Activated naive CD4-positive, alpha-beta T cell (primary cell): ENCODE results near the gene VWA8.
"Not testable (repeated sequence)": the region's sequence is repeated elsewhere in the genome, so short reads cannot be mapped to it uniquely, and the experiment has no call there.

Experiments used
- DNase-seq, 4 experiments: peaks; one replicate each; lab custom pipeline; 2025; lab: John Stamatoyannopoulos, UW

VWA8 gene

GRCh38 chr13:41802043-41802683 lies 158.7 kb downstream of the VWA8 start:
- no peak for DNase-seq

DNA sequence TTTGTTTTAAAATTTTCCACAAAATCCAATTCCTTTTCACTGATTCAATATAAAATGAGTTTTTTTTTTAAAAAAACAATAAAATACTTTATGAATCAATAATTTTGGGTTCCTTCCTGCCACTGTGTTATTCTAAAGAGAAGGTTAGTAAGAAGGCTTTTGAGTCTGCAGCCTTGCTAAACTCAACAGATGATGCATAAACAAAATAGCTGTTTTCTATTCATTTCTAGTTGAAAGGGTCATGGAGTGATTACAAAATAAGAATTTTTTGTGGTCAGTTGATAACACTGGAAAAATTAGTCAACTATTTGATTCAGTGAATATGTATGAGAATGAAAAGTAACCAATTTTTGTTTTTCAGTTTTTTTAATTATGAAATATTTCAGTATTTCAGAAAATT lies 169.9 kb downstream of the VWA8 start:
- no peak for DNase-seq

DNA sequence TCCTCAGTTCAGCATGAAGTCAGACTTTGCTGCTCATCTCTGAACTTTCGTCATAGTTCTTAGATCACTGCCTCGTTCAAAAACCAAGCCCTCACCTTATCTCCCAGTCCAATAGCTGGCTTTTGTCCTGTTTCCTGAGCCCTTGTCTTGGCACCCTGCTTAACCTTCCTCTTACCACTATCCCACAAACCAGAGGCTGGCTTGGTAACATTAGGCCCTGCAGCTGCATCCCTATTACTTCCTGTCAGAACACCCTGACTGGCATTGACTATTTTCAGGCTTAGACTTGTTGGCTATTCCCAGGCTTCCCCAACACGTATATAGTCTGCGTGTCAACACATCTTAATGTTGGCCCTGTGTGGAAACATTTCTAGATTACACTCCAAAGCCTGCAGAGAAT lies 172.4 kb downstream of the VWA8 start:
- DNase-seq, result no peak

- DNase-seq, result no peak
Observed at GRCh38 chr13:41785402-41786172, 175.3 kb downstream of the VWA8 start.

GRCh38 chr13:41782086-41782485 lies 178.8 kb downstream of the VWA8 start:
- no peak for DNase-seq

DNA sequence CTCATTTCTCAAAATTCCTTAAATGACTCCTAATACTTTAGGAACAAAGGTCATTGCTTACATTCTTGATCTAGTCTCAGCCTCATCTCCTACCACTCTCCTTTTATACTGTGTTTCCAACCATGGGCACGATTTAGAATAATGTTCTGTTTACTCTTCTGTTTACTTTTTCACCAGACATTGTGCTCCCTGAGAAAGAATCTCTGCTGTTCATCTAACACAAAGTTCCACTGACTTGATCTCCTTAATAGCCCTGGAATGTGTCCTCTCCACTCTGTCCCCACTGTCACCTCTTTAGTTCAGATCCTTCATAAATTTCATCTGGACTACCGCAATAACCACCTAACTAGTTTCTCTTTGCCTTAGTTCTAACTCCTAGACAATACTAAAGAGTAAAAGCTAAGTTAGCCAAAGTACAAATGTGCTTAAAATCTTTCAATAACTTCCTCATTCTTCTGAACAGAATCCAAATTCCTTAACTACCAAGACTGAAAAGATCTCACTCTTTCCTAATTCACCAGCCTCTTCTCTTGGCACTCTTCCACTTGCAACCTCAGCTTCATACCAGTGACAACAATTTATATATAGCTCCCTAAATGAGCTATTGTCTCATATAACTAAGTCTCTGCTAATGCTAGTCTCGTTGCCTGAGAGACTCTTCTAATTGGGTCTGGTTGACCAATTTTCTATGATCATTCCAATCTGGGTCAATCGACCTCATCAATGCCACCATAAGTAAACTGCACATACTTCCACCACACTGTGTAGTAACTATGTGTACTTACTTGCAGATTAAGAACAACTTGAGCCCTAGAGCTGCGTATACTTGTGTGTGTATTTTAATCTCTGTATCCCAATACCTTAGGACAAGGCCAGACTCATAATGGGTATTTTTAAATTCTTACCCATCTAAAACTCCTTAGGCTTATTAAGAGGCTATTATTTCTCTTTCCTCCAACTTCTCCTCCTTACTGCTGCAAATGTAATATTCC lies 179.9 kb downstream of the VWA8 start:
- DNase-seq, result no peak

DNA sequence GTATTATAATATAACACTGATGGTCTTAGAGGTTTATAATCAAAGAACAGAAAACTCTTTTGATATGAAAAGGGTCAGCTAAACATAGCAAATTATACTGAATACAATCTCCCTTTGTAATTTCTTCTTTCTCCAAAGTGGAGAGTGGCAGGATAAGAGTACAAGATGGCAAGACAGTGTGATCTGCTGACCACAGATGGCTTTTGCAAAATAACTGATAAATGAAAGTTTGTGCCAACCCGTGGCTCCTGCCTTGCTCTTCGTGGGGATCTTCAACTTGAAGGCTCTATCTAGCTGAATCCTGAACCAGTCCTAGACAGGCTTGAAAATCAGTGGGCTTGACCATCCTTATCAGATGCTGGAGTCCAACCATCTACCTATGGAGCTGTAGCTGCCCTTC lies 185.7 kb downstream of the VWA8 start:
- no peak for DNase-seq

GRCh38 chr13:41774605-41775218 lies 186.2 kb downstream of the VWA8 start:
- no peak for DNase-seq

DNA sequence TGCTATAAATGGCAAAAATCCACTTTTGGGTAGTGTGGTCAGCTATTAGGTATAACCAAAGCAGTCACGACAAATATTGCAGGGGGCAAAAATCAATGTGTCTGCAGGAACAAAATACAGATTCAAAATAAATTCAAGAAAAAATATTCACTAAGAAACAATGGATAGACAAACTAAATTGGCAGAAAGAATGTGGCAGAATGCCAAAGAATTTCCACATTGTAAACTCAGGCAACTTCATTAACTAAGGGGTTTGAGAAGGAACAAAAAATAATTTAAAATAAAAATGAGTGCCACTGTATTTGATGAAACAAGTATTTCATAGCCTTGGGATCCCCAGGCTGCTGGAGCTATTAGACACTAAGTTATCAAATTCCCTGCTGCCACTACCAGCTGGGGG lies 193.1 kb downstream of the VWA8 start:
- no peak for DNase-seq

DNA sequence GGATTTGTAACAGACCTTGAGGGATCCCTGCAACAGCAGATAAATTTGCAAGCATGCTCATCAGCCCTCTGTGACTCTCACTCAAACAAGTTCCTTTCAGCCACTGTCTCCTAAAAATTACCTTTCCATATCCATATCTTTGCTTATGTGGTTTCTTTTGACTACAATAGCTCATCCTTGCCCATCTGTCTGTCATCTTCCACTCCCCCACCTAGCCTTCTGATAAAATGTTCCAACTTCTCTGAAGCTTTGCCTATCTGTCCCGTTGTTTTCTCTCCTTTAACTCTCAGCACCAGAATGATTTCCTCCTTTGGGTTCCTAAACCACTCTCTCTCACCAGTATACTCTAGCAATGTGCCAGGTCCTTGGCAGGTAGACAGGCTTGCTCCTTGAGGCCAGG lies 194.5 kb downstream of the VWA8 start:
- DNase-seq, result no peak

- DNase-seq, result no peak
Observed at GRCh38 chr13:41765813-41766212, 195.1 kb downstream of the VWA8 start.

- DNase-seq, result no peak
Observed at GRCh38 chr13:41765020-41765419, 195.9 kb downstream of the VWA8 start.

DNA sequence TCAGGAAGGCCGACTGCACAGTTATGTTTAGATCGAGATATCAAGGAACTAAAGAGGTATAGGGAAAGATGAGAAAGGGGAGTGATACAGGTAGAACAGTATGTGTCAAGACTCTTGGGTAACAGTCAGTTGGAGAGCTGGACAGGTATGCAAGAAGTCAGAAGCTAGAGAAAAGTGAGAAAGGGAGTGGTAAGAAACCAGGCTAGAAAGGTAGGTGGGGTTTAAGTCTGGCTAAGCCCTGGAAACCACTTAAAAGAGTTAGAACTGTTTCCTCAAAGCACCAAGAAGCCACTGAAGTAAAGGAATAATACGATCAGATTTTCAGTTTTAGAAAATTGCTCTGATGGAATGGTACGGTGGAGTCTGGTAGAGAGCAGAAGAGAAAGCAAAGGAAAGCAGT lies 196.4 kb downstream of the VWA8 start:
- no peak for DNase-seq

GRCh38 chr13:41763782-41764181 lies 197.1 kb downstream of the VWA8 start:
- DNase-seq, result no peak

DNA sequence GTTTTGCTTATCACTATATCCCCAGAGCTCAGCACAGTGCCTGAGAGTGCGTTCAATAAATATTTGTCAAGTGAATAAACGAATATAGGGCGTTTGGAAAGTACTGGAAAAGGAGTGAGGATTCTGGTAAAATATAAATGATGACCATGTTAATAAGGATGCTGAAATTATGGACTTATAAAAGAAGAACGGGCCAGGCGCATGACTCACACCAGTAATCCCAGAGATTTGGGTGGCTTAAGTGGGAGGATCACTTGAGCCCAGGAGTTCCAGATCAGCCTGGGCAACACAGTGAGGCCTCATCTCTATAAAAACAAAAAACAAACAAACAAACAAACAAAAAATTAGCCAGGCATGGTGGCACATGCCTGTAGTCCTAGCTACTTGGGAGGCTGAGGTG lies 198.1 kb downstream of the VWA8 start:
- DNase-seq, result no peak

- no peak for DNase-seq
Observed at GRCh38 chr13:41756198-41756880, 204.6 kb downstream of the VWA8 start.

DNA sequence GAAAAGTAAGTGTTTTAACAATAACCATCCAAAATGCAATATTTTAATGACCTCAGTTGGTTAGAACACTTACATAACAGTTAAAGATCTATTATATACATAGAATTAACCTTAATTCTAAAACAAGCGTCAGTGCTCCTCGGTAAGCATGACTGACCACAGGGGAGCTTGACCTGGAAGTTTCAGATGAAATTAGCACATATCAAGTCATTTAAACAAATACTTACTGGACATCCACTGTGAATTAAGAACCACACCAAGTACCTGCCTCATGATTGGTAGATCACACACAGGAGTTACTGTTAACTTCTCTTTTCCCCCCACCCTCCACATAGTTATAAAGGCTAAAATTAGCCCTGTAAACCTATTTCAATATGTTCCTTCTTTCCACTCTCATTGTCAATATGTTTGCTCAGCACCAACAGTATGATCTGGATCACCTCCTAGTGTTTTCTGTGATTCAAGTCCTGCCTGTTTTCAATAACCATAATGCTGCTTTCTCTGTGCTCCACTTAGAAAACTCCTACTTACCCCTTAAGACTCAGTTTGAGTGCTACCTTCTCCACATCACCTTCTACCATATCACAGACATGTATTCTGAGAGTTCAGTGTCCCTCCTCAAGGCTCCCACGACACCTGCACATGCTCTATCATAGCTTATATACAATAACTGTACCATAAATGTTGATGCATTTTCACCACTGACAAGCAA lies 209.0 kb downstream of the VWA8 start:
- no peak for DNase-seq

GRCh38 chr13:41751277-41751676 lies 209.6 kb downstream of the VWA8 start:
- DNase-seq, result no peak

GRCh38 chr13:41746259-41746658 lies 214.7 kb downstream of the VWA8 start:
- DNase-seq, result no peak

DNA sequence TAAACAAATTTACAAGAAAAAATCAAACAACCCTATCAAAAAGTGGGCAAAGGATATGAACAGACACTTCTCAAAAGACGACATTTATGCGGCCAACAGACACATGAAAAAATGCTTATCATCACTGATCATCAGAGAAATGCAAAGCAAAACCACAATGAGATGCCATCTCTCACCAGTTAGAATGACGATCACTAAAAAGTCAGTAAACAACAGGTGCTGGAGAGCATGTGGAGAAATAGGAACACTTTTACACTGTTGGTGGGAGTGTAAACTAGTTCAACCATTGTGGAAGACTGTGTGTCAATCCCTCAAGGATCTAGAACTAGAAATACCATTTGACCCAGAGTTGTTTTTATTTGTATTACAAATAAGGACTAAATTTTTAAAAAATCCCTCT lies 215.4 kb downstream of the VWA8 start:
- not testable (repeated sequence) for DNase-seq
